ENCODE data around the gene DCDC2B. TPM values are rescaled to one million over a fixed set of nuclear protein-coding genes. Genes with fewer than 3 reads are reported as not detected.

Gene DCDC2B
- total and polyA plus RNA-seq, 9 of the 15 experiments (the other 6 are each of a cell fraction or from before 2014, with no cell fraction given), result not detected

GRCh38 chr1:32205401-32206370 lies 3.2 kb upstream of the DCDC2B start, which contains the start of gene IQCC (continued):
- TF ChIP-seq BRCA1 (IDR thresholded peaks at IDR 0.05) (no peak), BRCA1 (CRISPR knock-in tag; IDR thresholded peaks at IDR 0.05) (no peak), POLR2B (IDR thresholded peaks at IDR 0.05; ENCODE audit: low read depth, partially characterized antibody) (peak; percentile 92), GATAD2A (IDR thresholded peaks at IDR 0.05) (no peak), SETDB1 (IDR thresholded peaks at IDR 0.05; ENCODE audit: low read length) (no peak), NFXL1 (CRISPR knock-in tag; IDR thresholded peaks at IDR 0.05) (no peak; the same call in 1 of the 2 replicates), REST (IDR thresholded peaks at IDR 0.05; ENCODE audit: borderline replicate concordance) (no peak), REST (CRISPR knock-in tag; IDR thresholded peaks at IDR 0.05; ENCODE audit: low read depth) (peak; percentile 30; the same call in 1 of the 2 replicates), TRIM24 (IDR thresholded peaks at IDR 0.05) (no peak), ZNF282 (CRISPR knock-in tag; IDR thresholded peaks at IDR 0.05) (0 out of 2 replicates have a peak, but pooled peaks have one; percentile 79), GABPB2 (CRISPR knock-in tag; conservative IDR thresholded peaks at IDR 0.05) (no peak), KHSRP (IDR thresholded peaks at IDR 0.05) (0 out of 2 replicates have a peak, but pooled peaks have one; percentile 32), ZNF24 (IDR thresholded peaks at IDR 0.05) (no peak), TAF7 (tag; IDR thresholded peaks at IDR 0.05) (no peak), SRSF1 (IDR thresholded peaks at IDR 0.05; ENCODE audit: low read depth, low read length) (no peak), CXXC5 (CRISPR knock-in tag; IDR thresholded peaks at IDR 0.05) (peak; percentile 81), TEAD2 (tag; IDR thresholded peaks at IDR 0.05) (no peak), MAZ (CRISPR knock-in tag; conservative IDR thresholded peaks at IDR 0.05 in 1 of 2, IDR thresholded peaks at IDR 0.05 in 1 of 2) (0 out of 4 replicates have a peak, but pooled peaks of 1 of the 2 experiments have one; percentile 63), HNRNPH1 (optimal IDR thresholded peaks at IDR 0.05; ENCODE audit: low read depth, low read length) (no peak), ZBTB17 (CRISPR knock-in tag; IDR thresholded peaks at IDR 0.05) (no peak), ZNF184 (CRISPR knock-in tag; IDR thresholded peaks at IDR 0.05) (no peak), FOXJ2 (tag; IDR thresholded peaks at IDR 0.05) (no peak)

Data from K562 (cell line).